B cell (primary cell): ENCODE measurements around the gene PTPRN2.

ENCODE experiments used
- EZH2 ChIP-seq: IDR thresholded peaks from 2 replicates; pipeline ENCODE4 v1.6.1; 2012; ENCODE audit warnings: borderline replicate concordance, low read depth, mild to moderate bottlenecking, moderate library complexity, low read length; ENCODE audit not compliant: insufficient read depth, poor library complexity, severe bottlenecking
- TF ChIP-seq, protein P1 (sequence below): fragments of 200-600 bp; IDR thresholded peaks from one replicate; pipeline ENCODE4 v1.8.0; 2022; ENCODE audit warnings: antibody characterized with exemption, mild to moderate bottlenecking

DNA sequence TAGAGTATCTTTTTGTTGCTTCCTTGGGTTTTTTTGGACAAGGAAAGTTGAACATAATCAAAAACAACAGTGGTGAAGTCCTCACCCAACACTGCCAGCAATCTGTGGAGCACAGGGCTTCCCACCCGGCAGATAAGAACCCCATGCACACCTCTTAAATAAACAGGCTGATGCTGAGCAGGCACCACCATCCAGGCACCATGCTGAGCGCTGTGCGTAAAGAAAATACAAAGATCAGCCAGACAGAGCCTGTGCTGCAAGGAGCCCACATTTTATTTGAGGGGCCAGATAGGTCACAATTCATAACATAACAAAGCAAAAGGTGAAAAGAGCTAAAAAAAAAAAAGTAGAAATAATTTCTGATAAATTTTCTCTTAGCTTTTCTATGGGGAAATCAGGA lies 231.2 kb downstream of the PTPRN2 start:
- TF ChIP-seq EZH2 = no peak
- TF ChIP-seq, protein P1, sequence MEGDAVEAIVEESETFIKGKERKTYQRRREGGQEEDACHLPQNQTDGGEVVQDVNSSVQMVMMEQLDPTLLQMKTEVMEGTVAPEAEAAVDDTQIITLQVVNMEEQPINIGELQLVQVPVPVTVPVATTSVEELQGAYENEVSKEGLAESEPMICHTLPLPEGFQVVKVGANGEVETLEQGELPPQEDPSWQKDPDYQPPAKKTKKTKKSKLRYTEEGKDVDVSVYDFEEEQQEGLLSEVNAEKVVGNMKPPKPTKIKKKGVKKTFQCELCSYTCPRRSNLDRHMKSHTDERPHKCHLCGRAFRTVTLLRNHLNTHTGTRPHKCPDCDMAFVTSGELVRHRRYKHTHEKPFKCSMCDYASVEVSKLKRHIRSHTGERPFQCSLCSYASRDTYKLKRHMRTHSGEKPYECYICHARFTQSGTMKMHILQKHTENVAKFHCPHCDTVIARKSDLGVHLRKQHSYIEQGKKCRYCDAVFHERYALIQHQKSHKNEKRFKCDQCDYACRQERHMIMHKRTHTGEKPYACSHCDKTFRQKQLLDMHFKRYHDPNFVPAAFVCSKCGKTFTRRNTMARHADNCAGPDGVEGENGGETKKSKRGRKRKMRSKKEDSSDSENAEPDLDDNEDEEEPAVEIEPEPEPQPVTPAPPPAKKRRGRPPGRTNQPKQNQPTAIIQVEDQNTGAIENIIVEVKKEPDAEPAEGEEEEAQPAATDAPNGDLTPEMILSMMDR = no peak
